Glomerular visceral epithelial cell (primary cell): ENCODE data around the gene CD81.

Source experiments
- DNase-seq: peaks from one replicate; pipeline ENCODE4 v3.0.0-alpha.2; 2016; ENCODE audit errors: extremely low spot score

Gene CD81

DNA sequence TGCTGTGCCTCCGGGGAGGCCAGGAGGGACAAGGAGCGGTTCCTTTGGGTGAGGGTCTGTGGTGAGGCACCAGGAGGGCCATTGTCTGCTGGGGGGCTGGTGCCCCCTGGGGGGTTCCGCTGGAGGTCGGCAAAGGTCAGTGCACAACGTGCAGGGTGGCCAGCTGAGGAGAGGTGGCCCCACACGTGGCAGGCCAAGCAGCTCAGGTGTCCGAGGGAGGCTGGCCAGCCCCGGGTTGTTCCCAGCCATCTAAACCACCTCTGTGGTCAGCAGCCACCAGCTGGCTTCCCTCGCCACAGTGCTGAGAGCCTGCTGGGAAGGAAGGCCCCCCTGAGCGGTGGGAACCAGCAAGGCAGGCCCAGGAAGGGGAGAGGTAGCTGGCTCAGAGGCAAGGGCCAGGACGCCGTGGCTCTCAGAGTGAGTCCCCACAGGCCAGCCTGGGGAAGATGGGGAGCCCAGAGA, 27.7 kb downstream of the CD81 start:
- DNase-seq: no peak

DNA sequence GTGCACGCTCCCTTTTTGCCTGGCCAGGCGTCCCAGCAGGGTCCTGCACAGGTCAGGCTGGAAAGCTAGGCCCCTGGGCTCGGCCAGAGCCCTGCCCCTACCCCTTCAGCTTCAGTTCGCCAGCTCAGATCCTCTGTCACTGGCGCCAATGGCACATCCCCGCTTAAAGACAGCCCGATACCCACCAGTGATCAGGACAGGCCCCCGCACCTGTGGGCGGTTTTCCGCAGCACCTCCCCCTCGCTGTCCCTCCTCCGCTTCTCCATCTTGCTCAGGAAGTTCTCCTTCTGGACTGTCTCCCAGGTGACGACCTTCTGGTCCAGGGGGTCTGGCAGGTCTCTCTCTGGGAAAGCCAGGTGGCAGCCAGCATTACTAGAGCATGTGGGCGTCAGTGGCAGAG, 29.3 kb downstream of the CD81 start:
- no peak for DNase-seq

DNA sequence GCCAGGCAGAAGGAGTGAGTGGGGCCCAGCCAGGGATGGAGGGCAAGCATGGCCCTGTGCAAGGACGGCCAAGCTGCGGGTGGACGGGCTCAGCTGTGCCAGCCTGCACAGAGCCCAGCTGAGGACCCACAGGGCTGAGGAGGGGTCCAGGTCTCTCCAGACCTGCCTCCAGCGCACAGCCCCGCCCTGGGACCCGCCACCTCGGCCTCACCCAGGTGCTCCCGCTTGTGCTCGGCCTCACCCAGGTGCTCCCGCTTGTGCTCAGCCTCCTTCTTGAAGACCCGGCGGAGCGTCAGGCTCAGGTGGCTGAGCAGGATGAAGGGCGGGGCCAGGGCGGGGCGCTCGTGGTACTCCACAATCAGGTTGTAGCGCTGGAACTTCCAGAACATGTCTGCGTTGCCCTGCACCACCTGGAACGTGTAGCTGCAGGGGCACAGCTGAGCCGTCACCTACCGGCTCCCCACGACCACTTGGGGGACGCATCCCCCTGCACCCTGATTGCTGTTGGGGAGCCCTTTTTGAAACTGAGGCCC, 29.8 kb downstream of the CD81 start:
- no peak for DNase-seq

DNA sequence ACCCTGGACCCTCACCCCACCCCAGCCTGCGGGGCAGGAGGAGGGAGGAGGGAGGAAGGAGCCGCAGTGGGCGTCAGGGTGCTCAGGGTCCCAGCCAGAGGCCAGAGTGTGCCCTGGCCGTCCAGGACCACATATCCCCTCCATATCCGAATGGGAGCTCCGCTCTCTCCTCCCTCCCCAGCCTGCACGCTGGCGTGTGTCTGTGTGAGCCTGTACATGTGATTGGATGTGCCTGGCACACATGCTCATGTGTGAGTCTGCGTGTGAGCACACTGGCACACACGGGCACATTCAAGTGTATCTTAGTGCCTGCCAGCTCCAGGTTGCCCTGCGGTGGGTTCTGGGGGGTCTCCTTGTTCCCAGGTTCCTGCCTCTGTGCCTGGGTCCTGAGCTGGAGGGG, 31.6 kb downstream of the CD81 start:
- no peak for DNase-seq

DNA sequence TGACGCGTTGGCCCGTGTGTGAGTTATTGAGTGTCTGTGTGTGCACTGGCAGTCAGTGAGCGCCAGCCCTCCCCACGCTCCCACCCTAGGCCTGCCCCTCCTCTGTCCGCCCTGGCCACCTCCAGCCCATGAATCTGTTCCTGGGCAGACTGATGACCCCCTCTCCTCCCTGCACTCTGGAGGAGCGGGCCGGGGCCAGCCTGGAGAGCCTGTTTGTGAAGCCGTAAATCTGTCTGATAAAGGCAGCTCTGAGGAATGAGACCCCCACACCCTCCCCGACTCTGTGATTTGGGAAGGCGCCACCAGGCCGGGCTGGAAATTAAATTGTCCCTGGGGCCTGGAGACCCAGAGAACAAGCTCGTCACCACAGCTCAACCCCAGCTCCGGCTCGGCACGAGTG, 32.0 kb downstream of the CD81 start:
- DNase-seq: no peak

DNA sequence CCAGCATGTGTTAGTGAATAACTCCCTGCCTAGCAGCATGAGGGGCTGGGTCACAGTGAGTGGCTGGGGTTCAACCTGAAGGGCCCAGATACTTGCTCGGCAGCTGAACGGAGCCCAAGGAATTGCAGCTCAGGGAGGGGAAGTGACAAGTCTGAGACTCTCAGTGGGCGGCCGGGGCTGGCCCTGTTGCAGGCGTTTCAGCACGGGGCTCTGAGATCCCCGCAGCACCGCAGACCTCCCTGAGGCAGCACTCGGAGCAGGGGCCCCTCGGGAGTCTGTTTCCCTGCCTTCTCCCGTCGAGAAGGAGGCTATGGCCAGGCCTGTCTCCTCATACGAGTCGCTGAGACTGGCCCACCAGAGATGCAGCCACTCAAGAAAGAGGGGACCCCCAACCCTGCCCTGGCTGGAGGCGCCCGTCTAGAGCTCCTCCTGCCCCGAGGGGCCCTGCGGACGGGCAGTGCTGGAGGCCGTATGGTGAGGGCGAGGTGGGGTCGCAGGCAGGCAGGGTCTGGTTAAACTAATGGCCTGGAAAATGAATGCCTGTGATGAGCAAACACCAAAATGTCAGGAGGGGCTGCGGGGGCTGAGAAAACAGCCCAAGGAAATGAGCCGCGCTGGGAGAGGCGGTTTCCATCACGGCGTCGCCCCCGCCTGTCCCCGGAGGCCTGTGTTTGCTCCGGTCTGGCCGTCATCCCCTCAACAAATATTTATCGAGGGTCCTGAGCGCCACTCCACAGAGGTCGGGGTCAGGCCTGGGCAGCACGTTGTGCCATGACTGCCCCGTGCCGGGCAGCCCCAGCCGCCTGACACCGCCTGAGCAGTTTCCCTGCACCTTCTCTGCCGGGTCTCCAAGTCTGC, 32.7 kb downstream of the CD81 start:
- DNase-seq: no peak

DNA sequence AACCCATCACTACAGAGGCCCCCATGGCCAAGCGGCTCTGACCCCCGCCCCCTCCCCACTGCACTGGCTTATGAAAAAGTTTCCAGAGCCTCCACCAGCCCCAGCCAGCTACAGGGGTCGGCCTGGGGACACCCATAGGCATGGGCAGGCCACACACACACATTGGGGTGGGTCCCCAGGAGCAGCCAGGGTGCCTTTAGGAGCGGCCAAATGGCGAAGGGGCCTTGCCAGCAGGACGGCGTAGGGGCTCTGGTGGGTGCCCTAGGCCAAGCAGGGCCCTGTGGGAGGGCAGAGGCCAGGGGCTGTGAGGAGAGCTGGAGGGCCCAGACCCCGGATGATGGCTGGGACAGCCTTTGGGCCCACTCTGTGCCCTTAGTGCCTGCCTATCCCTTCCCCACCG, 33.5 kb downstream of the CD81 start:
- DNase-seq: no peak

DNA sequence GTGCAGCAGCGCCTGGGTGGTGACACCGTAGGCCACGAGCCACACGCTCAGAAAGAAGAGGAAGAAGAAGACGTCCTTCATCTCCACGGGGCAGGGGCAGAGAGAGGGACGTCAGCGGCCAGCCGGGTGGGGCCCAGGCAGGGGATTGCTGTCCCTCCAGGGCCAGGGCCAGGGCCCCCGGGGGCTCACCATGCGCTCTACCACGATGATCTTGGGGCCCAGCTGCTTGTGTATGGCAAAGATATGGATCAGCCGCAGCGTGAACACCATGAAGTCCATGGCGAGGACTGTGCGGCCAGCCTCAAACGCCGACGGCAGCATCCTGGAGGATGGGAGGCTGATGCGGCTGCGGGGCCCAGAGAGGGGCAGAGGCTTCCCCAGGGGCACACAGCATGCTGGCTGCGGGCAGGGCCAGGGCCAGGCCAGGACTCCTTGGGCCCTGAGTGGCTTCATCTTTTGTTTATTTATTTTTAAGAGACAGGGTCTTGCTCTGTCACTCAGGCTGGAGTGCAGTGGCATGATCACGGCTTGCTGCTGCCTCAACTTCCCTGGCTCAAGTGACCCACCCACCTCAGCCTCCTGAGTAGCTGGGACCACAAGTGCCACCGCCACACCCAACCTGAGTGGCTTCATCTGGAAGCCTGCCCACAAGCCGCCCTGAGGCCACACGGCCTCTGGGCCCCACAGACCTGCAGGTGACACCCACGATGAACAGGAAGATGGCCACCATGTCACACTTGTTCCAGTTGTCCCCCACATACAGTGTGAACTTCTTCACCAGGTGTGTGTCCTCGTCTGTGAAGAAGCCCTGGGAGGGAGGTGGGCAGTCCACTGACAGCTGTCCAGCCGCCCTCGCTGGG, 34.6 kb downstream of the CD81 start:
- DNase-seq: no peak

DNA sequence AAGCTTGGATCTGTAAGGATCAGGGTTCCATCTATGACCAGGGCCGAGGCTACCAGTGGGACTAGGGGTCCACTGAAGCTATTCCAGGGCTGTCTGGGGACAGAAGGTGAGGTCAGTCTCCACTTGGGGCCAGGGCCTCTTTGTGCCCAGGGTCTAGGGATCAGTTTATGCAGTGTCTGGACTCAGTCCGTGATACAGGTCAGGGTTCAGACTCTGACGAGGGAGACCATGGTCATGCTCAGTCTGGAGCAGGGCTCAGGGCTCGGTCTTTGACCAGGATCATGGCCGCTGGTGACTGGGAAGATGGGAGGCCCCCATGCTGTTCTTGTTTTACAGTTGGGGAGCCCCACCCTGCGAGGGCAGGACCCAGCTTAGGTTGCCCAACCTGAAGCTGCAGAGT, 35.2 kb downstream of the CD81 start:
- DNase-seq: no peak

DNA sequence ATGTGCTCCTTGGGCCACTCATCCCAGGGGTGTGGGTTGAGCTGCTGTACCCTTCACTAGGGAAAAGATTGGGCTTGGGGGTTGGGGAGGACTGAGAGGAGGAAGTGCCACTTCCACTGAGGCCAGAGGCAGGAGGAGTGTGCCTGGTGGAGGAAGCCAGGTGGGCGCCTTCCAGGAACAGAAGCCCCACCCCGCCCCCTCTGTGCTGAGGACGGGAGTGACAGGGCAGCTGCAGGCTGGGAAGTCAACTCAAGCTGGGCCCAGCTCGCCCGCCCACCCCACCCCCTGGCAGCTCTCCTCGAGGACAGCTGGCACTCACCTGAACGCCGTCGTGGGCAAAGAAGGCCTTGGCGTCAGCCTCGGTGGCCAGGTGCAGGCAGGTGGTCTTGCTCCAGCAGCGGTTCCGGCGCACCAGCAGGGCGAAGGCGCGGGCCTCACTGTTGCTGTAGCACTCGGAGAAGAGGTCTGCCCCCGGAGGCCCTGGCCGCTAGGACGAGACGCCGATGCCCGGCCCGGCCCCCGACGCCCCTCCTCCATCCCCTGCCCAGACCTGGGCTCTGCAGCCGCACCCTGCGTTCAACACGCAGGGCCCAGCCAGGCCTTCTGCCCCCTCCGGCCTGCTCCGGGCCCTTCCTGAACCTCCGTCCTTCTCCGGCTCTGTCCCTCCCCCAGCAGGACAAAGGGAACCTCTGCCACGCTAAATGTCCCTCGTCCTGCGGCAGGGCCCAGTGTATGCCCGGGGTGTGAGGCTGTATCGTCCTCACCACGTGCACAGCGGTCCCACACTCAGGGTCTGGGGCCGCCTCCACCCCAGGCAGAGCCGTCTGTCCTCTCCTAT, 36.9 kb downstream of the CD81 start:
- no peak for DNase-seq

DNA sequence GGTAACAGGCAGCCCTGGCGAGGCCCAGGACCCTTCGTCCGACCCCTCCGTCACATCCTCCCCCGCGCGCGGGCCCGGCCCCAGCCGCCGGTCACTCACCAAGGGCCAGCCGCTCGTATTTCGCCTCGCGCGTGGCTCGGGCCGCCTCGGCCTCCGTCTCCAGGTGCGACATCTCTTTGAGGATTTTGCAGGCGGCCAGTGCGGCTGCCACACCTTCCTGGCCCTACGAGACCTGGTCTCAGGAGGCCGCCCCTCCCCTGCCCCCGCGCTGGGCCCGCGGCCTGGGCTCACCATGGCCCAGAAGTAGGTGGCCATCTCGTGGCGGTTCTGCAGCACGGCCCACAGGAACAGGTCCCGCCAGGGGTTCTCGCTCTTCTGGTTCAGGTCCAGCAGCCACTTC, 37.5 kb downstream of the CD81 start:
- no peak for DNase-seq

DNA sequence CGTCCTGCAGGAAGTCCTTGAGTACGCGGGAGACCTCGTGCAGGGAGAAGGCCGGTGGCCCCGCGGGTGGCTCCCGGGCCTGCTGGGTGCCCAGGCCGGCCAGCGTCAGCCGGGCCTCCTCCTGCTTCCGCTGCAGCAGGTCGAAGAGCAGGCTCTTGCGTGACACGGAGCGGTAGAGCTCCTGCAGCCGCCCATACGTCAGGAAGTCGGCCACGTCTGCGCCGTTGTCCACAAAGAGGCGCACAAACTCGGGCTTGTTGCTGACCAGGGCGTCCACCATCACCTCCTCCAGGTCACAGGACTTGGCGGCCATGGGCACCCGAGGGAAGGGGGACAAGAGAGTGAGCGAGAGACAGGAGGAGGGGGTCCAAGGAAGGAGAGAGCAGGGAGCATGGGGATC, 38.1 kb downstream of the CD81 start:
- no peak for DNase-seq

DNA sequence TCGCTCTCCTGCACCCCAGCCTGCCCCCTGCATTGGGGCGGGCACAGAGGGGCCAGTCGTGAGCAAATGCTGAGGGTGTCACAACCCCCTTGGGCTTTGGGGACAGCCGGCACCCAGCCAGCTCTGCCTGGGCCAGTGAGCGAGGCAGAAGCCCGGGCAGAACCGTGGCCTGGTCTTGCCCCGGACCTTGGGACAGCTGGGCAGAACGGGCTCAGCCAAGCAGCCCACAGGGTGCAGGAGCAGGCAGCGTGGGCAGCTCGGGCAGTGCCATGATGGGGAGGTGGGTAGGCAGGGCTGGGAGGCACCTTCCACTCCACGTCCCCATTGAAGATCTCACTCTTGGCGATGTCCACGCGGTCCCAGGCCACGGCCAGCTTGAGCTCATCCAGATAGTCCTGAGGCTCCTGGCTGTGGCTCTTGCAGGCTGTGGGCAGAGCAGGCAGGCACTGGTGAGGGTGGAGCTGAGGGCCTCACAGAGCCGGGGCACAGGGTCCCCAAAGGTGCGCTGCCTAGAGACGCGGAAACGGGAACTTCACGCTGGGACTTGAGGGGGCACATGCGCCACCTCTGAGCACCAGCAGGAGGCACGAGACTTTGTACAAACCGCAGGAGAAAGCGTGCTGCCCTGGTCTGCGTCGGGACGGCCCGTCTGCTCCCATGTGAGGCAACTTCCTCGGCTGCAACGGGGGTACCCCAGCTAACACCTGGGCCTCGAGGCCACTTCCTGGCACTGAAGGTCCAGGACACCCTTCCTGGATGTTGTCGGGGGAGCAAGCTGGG, 38.7 kb downstream of the CD81 start:
- DNase-seq: no peak

DNA sequence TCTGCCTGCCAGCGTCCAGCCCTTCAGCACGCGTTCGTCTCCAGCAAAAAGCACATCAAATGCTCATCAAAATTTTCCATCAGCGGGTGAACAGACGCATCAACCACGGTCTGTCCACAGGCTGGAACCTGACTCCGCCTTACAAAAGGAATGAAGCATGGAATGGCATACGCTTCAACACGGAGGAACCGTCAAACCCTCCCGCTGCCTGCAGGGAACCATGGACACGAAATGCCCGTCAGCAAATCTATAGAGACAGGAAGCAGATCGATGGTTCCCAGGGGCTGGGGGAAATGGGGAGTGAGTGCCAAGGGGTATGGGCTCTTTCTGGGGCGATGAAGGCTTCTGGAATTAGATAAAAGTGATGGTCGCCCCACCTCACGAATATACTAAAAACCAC, 39.7 kb downstream of the CD81 start:
- DNase-seq: no peak

DNA sequence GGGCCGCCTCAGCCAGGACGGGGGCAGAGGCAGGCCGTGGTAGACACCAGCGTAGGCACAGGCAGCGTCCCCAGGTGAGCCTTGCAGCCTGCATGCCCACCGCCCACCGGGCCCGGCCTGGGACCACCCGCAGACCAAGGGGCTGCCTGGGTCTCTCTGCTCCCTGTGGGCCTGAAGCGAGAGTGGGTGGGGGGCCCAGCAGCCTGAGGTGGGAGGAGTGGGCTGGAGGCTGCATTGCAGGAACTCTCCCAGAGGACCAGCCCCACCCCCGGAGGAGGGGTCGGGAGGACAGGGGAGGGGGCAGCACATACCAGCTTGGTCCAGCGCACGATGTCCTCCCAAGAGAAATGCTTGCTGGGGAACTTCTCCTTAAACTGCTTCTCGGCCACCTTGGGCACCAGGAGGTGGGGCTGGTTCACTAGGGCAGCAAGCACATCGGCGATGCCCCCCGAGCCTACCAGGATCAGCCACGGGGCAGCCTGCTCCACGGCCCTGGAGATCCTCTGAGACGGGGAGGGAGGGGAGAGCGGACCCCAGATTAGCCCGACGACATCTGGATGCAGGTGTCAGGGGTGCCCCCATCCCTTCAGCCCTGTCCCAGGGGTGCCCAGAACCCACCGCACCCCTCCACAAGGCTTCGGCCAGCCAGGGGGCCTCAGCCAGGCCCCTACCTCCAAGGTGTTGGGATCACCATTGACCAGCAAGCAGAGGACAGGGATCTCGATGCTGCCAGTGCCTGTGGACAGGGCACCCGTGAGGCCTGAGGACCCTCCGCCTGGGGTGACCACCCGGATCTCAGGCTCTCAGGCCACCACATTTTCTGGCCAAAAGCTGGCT, 41.0 kb downstream of the CD81 start:
- no peak for DNase-seq

DNA sequence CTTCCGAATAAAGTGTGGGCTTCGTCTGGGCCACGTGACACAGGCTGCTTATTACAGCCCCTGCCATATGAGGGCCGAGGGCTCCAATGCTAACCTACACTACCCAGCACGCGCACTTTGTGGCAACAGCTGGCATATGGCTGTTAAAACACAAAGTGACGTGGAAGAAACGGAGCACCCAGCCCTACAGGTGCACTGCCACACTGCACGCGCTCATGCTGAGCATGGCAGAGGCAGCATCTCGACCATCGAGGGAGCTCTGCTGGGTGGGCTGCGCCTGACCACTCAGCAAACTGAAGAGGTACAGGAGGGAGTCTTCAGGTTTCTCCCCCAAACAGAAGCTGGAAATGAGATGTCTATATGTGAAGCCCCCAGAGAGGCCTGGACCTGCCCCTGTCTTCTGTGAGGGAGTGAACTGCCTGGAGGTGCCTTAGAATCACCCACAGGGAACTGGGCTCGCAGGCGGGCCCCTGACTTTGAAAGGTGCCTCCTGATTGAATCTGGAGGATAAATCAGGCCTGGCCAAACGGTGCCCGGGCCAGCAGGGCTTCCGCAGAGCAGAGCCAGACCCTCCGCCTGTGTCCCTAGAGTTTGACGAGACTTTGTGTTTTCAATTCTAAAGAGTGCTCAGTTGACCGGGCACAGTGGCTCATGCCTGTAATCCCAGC, 41.7 kb downstream of the CD81 start:
- no peak for DNase-seq

DNA sequence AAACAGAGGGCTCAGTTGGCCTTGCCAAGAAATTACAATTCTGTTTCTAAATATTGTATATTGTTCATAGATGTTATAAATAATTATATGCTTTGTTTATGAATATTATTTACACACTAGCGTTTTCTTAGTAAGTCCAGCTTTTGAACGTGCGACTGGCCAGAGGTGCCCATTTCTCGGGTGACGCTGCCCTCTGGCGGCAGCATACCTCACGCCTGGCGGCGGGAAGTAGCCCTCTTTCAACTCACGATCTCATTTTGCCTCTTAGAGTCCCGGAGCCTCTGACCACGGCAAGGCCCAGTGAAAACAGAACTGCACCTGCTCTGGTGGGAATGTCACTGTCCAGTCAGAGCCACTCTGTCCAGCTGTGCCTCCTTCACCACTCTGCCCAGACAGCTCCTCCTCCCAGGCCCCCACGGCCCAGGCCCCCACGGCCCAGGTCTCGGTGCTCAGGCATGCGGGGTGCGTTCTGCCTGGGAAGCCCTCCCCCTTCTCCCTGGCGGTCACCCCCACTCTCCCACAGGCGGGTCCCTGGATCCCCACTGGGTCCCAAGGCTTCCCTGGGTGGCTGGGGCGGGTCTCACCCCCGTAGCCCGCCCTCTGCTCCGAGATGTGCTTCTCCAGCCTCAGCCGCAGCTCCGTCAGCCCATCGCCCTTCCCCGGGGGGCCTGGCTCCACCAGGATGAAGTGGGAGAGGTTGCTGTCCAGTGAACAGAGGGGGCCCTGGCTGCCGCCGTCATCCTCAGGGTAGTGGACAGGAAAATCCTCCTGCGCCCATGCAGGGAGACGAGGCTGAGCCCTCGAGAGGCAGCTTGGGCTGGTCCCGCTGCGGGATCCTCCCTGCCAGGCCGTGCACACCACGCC, 42.8 kb downstream of the CD81 start:
- DNase-seq: peak; percentile 65

DNA sequence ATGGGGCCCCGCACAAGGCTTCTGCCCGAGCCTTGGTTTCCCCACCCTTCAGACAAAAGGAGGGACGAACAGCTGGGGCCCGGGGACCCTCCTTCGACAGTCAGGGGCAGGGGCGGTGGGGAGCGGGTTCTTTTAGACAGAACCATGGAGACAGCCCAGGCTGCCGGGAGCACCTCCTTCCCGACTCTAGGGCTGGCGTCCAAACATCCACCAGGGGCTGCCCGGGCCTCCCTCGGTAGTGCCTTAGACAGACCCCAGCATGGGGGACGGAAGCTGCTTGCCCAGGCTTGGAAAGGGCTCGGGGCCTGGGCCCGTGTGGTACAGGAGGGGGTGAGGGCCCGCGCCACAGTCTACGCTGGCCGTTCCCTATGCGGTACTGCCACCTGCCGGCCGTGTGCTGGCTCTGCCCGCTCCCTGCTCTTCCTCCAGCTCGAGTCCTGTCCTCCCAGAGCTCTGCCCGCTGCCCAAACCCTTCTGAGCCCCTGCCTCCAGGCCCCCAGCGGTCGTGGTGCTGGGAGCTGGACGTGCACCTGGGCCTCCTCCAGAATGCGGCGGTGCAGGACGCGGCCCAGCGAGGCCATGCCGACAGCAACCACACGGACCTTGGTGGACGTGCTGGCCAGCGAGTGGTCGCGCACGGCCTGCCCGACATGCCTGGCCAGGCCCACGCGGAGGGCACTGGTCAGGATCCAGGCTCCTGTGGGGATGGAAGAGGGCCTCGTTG, 43.6 kb downstream of the CD81 start:
- DNase-seq: peak; percentile 62
